ENCODE measurements around the gene NAPEPLD. TPM values are rescaled to one million over a fixed set of nuclear protein-coding genes. Genes with fewer than 3 reads are reported as not detected.
A peak's percentile ranks its signal among the peaks of the same experiment; 100 is the strongest.

The NAPEPLD gene
- total RNA-seq, 2 donors from 2014 or later = 11.2 to 12.9 TPM

GRCh38 chr7:103075337-103075918 lies 73.5 kb downstream of the NAPEPLD start:
- no peaks in the 10 kb centered on the region for H3K36me3 ChIP-seq (replicated peaks in 1 of 2; ENCODE audit: insufficient read depth in 1 of 2, low read depth in 2 of 2)
- 0% methylated on average over 13 to 35 of the region's 36 CpGs for WGBS, 2 donors
- intact Hi-C loops (cut with DNase I) = no loop called here
- peak overlapping the region; percentile 16 to 96 for H3K4me3 ChIP-seq
- no peaks in the 10 kb centered on the region for H3K27me3 ChIP-seq
- TF ChIP-seq CTCF (IDR thresholded peaks at IDR 0.05) (no peak), POLR2A (IDR thresholded peaks at IDR 0.05) (peak in 2 of 3 donors; percentile 40 to 44)
- peak; percentile 31 for ATAC-seq
- peak overlapping the region; percentile 81 to 97 (median 86) for H3K27ac ChIP-seq
- peak; percentile 57 to 69 (median 64) for DNase-seq
- H3K4me1 ChIP-seq = peaks cover 28% of the 10 kb centered on the region
- no peaks in the 10 kb centered on the region for H3K9me3 ChIP-seq

GRCh38 chr7:103074519-103075336 lies 74.2 kb downstream of the NAPEPLD start, which contains the start of the genes ARMC10 and FBXL13:
Gene ARMC10, plus strand, starts transcription at chr7:103075140. Its CDS starts 133 bp downstream, at chr7:103075273.
Gene FBXL13, minus strand, starts transcription at chr7:103074796.
- peak within 1 kb of the TSS; percentile 81 to 97 (median 86) for H3K27ac ChIP-seq
- no peaks in the 10 kb centered on the region for H3K27me3 ChIP-seq
- WGBS, 2 donors = 0% methylated on average over 26 to 78 of the region's 83 CpGs
- DNase-seq (peak; percentile 90 to 95 (median 91)), ATAC-seq (peak; percentile 92)
- no peaks in the 10 kb centered on the region for H3K9me3 ChIP-seq
- TF ChIP-seq POLR2A (IDR thresholded peaks at IDR 0.05) = peak; percentile 39 to 66 (median 58)
- TF ChIP-seq CTCF (IDR thresholded peaks at IDR 0.05) = peak in 4 of 7 experiments; percentile 22 to 53 (median 40)
- peak within 1 kb of the TSS; percentile 16 to 96 for H3K4me3 ChIP-seq
- H3K36me3 ChIP-seq (replicated peaks in 1 of 2; ENCODE audit: insufficient read depth in 1 of 2, low read depth in 2 of 2) = no peaks in the 10 kb centered on the region
- H3K4me1 ChIP-seq = peaks cover 28% of the 10 kb centered on the region
- intact Hi-C loops (cut with DNase I) = no loop called here

- Histone ChIP-seq H3K27ac (peak overlapping the region; percentile 81 to 97 (median 86)), H3K9me3 (no peaks in the 10 kb centered on the region), H3K4me3 (peak overlapping the region; percentile 5 to 96), H3K27me3 (no peaks in the 10 kb centered on the region), H3K4me1 (peaks cover 28% of the 10 kb centered on the region), H3K36me3 (replicated peaks in 1 of 2; ENCODE audit: insufficient read depth in 1 of 2, low read depth in 2 of 2) (no peaks in the 10 kb centered on the region)
- no peak for TF ChIP-seq CTCF (IDR thresholded peaks at IDR 0.05)
- TF ChIP-seq POLR2A (IDR thresholded peaks at IDR 0.05) = no peak
- DNase-seq (peak; percentile 53 to 63 (median 57)), ATAC-seq (peak; percentile 37)
- 2 to 4% methylated on average over 6 of the region's 6 CpGs for WGBS, 2 donors
- intact Hi-C loops (cut with DNase I) = no loop called here
These were observed 74.8 kb downstream of the NAPEPLD start for GRCh38 chr7:103073989-103074518.

GRCh38 chr7:103071000-103071399 lies 77.9 kb downstream of the NAPEPLD start:
- Histone ChIP-seq H3K4me3 (no peak overlapping the region), H3K36me3 (replicated peaks in 1 of 2; ENCODE audit: insufficient read depth in 1 of 2, low read depth in 2 of 2) (no peaks in the 10 kb centered on the region), H3K27ac (no peak overlapping the region), H3K9me3 (no peaks in the 10 kb centered on the region), H3K4me1 (peaks cover 31% of the 10 kb centered on the region), H3K27me3 (no peaks in the 10 kb centered on the region)
- ATAC-seq (no peak), DNase-seq (no peak)
- 64 to 89% methylated on average over 2 of the region's 2 CpGs for WGBS, 2 donors
- intact Hi-C loops (cut with DNase I) = no loop called here
- TF ChIP-seq POLR2A (IDR thresholded peaks at IDR 0.05) (no peak), CTCF (IDR thresholded peaks at IDR 0.05) (no peak)
